ENCODE results near the gene CHADL.

DNA sequence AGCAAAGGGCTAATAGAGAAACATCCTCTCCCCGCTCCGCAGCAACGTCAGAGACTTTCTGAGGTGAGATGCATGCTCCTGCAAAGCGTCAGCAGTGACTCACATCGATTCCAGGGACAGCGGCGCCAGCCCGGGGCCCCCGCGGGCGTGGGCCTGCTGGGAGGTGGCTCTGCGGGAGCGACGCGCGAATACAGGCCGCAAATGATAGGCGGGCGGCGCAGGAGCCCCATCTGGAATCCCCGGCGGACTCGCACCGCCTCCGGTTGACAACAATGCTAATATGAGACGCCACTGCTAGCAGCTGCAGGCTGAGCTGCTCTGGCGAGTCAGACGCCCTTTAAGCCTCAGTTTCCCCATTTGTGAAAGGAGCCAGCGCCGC lies 44.7 kb upstream of the CHADL start:
- no peak for TF ChIP-seq POLR2A (IDR thresholded peaks at IDR 0.05)
- TF ChIP-seq, protein P1, sequence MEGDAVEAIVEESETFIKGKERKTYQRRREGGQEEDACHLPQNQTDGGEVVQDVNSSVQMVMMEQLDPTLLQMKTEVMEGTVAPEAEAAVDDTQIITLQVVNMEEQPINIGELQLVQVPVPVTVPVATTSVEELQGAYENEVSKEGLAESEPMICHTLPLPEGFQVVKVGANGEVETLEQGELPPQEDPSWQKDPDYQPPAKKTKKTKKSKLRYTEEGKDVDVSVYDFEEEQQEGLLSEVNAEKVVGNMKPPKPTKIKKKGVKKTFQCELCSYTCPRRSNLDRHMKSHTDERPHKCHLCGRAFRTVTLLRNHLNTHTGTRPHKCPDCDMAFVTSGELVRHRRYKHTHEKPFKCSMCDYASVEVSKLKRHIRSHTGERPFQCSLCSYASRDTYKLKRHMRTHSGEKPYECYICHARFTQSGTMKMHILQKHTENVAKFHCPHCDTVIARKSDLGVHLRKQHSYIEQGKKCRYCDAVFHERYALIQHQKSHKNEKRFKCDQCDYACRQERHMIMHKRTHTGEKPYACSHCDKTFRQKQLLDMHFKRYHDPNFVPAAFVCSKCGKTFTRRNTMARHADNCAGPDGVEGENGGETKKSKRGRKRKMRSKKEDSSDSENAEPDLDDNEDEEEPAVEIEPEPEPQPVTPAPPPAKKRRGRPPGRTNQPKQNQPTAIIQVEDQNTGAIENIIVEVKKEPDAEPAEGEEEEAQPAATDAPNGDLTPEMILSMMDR (IDR thresholded peaks at IDR 0.05) = no peak

Measured in thyroid gland (tissue), 4 donors.